GM12873 (cell line): Measurements from ENCODE around the gene CAD.
A peak's percentile ranks its signal among the peaks of the same experiment; 100 is the strongest.

Experiments
- CTCF ChIP-seq: IDR thresholded peaks from 2 replicates; pipeline ENCODE4 v1.5.1; 2012; ENCODE audit warnings: low read depth, mild to moderate bottlenecking, moderate library complexity, low read length, control low read depth; ENCODE audit not compliant: insufficient read depth; ENCODE audit errors: missing control alignments

The CAD gene

GRCh38 chr2:27245626-27246025 lies 28.5 kb downstream of the CAD start:
- no peak for TF ChIP-seq CTCF

DNA sequence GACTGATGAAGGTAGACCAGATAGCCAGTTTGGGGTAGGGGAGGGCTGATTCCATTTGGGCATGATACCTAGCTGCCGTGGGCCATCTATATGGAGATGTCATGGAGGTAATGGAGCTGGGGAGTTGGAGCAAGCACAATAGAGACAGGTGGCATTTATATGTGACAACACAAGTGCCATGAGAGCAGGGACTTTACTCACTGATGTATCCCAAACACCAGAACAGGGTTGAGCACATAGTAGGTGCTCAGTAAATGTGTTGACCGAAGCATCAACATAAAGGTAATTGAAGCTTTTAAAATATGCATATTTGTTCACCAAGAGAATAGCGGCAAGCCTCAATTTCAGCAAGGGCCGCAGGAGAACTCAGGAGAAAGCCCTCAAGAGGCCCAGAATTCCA lies 30.7 kb downstream of the CAD start:
- TF ChIP-seq CTCF: no peak

DNA sequence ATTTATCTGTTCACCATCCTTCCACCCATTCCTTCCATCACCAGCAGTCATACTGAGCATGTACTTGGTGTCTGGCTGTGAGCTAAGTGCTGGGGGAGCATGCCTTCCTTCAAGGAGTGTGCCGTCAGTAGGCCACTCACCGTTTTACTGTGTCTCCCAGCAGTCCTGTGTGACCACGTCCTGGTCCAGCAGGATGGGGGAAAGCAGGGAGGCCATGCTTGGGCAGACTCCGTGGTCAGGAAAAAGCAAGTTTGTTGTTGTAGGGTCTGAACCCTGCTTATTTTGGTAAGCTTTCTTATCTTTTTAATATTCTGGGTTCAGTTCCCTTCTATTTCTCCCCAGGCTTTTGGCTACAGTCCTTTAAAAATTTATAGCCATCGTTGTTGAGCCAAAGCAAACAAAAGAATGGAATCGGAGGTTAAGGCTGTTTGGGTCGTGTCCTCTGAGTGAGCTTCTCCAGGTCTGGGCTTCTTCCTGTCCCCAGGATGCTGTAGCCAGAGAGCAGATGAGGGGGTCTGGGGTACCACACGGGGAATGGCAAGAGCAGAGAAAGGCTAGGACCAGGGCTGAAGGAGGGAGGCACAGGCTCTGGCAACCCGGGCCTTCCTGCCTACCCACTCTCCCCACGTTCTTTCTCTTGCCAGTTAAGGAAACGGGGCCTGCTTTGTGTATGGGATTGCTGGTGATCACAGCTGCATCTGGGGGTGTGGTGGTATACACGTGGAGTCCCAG lies 32.2 kb downstream of the CAD start:
- TF ChIP-seq CTCF: no peak

DNA sequence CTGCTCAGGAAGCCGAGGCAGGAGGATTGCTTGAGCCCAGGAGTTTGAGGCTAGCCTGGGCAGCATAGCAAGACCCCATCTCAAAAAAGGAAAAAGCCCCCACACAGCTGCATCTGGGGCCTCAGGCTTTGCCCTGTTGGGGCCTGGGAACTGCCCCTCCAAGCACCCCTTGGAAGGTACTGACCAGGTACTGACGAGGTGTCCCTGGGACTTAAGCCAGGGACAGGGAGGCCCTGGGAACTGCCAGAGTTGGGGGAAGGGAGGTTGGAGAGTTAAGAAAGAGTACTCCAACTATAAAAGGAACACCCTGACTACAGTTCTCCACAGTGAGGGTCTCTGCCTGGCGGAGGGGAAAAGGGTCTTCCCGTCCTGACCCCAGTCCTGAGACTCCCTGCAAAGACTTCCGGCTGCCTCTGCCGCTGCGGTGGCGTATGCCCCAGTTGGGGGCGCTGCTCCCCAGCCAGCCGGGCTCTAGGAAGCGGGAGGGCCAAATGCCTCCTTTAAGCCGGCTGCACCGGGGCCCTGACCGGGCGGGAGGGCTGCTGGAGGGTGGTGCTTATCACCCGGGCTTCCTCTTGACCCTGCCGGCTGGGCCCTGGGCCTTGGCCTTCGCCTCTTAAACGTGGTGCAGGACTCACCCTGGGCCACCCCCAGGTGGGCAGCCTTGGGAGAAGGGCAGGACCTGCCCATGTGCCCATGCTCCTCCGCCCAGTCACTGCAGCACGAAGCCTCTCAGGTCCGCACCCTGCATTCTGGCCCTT lies 32.9 kb downstream of the CAD start:
- TF ChIP-seq CTCF: peak; percentile 82

DNA sequence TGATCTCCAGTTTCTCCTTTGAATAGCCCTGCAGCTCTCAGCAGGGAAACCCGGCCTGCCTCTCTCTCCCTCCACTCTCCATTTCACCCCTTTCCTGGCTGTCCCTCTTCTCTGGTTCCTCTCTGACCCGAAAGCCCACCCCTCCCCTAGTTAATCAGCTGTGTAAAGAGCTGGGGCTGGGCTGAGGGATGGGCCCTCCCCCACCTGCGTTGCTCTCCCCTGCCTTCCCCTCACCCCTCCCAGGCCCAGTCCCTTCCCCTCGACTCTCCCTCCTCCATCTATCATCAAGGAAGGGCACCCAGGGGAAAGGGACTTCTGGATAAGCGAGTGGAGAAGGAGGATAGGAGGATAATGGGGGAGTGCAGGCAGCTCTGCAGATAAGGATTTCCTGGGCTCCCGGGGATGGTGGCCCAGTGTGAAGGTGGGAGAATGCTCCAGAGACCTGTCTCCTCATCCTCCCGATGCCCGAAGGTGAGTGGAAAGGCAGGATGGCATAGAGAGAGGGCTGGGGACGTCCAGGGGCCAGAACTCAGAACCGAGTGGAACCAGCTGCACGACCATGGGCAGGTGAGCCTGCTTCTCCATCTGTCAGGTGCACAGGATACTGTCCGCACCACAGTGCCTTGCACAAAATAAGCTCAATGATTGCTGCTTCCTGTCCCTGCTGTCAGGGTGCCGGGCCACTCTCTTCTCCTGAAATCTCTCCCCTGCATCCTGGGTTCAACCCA lies 33.6 kb downstream of the CAD start:
- no peak for TF ChIP-seq CTCF

DNA sequence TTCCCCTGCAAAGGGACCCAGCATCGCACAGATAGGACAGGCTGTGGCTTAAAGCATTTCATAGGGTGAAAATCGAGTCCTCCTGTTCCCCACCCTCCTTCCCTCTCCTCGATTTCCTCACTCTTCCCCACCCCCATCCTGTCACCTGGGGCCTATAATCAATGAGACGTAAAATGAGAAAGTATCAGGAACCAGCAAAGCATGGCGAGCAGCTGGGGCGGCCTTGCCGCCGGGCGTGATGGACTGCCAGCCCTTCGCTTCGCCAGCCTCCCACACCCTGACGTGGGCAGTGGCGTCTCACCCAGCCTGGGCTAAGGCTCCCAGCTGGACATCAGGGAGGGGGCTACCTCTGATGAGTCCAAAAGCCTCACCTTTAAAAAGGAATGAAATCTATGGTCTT lies 34.6 kb downstream of the CAD start:
- TF ChIP-seq CTCF: no peak

DNA sequence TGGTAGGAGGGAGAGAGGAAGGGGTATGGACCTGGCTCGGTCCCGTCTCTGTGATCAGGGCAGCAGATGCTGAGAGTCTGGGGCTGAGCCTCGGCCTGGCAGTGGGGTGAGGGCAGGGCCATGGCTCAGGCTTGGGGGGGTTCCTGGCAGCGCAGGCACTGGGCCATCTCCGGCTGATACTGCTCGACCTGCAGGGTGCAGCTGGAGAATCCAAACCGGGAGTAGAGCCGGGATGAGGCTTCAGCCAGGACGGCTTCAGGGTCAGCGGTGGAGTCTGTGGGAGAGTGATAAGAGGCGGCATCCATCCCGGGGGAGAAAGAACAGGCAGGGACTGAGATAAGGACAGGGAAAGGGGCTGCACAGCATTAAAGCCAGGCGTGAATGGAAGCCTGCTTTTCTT lies 38.0 kb downstream of the CAD start:
- no peak for TF ChIP-seq CTCF
